Measurements from ENCODE around the gene LSM7. TPM values are rescaled to one million over a fixed set of nuclear protein-coding genes. Genes with fewer than 3 reads are reported as not detected.

Gene LSM7
- total and polyA plus RNA-seq, 9 of the 15 experiments (the other 6 are each of a cell fraction or from before 2014, with no cell fraction given): 40.5 to 690 (median 265) TPM

DNA sequence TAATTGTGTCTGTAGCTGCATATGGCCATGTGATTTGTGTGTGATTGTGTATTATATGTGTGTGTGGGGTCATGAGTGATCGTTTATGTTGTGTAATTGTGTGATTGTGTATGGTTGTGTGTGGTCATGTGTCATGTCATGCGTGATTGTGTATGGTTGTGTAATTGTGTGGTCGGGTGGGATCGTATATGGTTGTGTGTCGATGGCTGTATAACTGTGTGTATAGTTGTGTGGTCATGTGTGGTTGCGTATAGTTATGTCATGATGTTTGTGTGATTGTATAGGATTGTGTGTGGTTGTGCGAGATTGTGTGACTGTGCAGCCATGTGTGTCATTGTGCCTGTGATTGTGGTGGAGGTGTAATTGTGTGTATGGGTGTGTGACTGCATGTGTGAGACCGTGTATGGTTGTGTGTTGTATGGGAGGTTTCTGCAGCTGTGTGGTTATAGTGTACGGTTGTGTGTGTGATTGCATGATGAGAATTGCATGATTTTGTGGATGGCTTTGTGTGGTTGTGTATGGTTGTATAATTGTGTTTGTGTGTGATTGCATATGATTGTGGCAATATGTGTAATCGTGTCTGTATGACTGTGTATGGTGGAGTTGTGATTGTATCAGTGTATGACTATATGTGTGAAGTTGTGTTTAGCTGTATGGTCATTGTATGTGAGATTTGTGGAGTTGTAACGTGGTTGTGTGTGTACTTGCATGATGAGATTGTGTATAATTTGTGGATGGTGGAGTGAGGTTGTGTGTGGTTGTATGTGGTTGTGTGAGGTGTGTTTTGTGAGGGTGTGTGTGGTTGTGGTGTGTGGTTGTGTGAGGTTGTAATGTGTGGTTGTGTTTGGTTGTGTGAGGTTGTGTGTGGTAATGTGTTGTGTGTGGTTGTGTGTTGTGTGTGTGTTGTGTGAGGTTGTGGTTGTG is 33.9 kb upstream of the LSM7 start (continued):
- TF ChIP-seq ZBTB40 (IDR thresholded peaks at IDR 0.05): no peak
- no peak for TF ChIP-seq ZBTB40 (CRISPR knock-in tag; IDR thresholded peaks at IDR 0.05)
- no peak for TF ChIP-seq CHD2 (IDR thresholded peaks at IDR 0.05; ENCODE audit: low read depth, low read length)

Measured in K562 (cell line).